22Rv1 (cell line): ENCODE results near the gene R3HDM2.

Source experiments
- CTCF ChIP-seq: fragments of 450-650 bp; IDR thresholded peaks from 2 replicates; pipeline ENCODE4 v1.5.1; 2017; ENCODE audit warnings: mild to moderate bottlenecking
- ZFX ChIP-seq: fragments of 450-650 bp; IDR thresholded peaks from 2 replicates; pipeline ENCODE4 v1.6.1; 2017; ENCODE audit warnings: antibody characterized with exemption, borderline replicate concordance

- no peak for TF ChIP-seq CTCF
- no peak for TF ChIP-seq ZFX
Observed at GRCh38 chr12:57229634-57230380, 201.0 kb downstream of the R3HDM2 start, which contains the start of gene SHMT2.
